HG03378 (cell line): ENCODE results near the gene DOCK1.

Experiments used
- ATAC-seq: cut with Tn5 transposase; IDR thresholded peaks from one replicate; pipeline ENCODE4 v1.9.1; 2021; ENCODE audit warnings: mild to moderate bottlenecking, moderate library complexity; ENCODE audit not compliant: unreplicated experiment

The DOCK1 gene

GRCh38 chr10:127408733-127409132 lies 503.5 kb downstream of the DOCK1 start:
- ATAC-seq = no peak

GRCh38 chr10:127410030-127410429 lies 504.8 kb downstream of the DOCK1 start:
- ATAC-seq = no peak

DNA sequence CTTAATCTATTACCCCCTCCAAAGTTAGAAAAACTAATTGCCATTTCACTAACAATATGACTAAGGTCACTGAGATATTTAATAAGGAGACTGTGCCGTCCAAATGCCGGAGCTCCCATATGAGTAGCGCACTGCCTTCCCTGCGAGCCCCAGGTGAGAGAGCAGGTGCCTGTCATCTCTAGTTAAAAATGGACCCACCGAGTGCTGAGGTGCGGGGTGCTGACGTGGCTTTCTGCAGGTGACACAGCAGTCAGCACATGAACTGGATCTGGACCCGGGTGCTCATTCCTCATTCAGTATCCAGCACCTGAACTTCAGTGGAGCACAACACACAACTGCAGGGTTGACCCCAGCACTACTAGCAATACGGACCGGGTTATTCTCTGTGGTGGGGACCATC lies 505.8 kb downstream of the DOCK1 start:
- no peak for ATAC-seq

GRCh38 chr10:127413326-127413725 lies 508.1 kb downstream of the DOCK1 start:
- no peak for ATAC-seq

GRCh38 chr10:127414024-127414423 lies 508.8 kb downstream of the DOCK1 start:
- ATAC-seq = no peak

- no peak for ATAC-seq
These were observed 509.9 kb downstream of the DOCK1 start for GRCh38 chr10:127415116-127415515.

- no peak for ATAC-seq
These were observed 510.8 kb downstream of the DOCK1 start for GRCh38 chr10:127415901-127416581.

DNA sequence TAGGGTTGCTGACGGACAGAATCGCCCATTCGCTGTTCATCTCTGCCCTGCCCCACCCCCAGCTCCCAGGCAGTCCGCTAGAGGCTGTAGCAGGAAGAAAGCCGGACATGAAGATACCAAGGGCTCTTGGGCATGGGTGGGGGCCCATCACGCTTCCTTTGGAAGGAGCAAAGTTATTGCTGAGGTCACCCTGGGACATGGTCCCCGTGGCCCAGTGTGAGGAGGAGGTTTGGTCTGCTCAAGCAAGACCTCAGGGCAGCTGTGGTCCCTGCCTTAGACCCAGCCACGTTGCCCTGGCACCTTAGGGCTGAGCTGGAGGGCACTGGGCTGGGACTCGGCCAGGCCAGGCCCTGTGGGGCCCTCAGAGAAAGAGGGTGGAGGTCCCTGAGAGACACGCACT lies 511.8 kb downstream of the DOCK1 start:
- no peak for ATAC-seq

DNA sequence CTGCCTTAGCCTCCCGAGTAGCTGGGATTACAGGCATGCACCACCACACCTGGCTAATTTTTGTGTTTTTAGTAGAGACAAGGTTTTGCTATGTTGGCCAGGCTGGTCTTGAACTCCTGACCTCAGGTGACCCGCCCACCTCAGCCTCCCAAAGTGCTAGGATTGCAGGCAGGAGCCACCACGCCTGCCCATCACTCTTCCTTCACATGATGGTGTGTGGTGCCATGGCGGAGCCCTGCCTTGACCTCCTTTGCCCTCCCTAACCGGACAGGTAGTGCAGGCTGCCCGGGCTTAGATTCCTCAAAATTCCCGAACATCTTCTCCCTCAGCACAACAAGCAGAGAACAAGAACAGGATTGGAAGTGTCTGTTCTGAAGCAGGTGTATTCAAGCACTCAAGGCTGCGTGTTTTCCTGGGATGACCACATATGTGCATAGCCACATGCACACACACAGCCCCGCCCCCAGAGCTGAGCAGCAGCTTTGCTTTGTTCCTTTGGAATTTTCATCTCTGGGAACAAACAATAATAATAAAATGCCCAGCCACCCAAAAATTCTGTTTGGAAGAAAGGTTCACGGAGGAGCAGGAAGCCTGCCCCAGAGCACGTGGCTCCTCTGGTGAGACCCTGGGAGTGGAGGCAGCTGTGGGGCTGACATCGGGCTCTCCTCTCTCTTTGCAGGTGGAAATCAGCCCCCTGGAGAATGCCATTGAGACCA lies 512.6 kb downstream of the DOCK1 start:
- no peak for ATAC-seq

DNA sequence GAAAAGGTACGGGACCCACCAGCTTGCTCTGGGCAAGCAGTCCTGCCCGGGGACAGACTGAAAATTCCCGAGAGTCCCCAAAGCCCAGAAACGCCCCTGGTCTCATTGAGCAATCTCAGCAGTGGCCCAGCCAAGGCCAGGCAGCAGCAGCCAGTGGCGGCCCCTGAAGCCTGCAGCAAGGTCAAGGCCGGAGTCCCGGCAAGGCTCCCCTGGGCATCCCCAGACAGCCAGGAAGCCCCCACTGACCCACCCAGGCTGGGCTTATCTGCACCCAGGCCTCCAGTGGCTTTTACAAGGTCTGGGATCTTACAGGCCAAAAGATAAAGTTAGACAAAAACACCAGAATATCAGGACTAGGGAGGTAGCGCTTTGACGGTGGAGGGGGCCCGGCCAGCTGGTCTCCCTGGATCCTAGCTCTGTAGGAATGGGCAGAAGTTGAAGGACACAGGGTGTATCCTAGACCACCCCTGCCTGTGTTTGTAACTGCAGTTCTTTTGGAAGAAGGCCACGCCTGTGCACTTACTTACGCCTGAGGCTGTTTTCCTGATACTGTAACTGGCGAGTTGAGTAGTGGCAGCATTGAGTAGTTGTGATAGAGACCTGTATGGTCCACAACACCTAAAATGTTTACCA lies 513.4 kb downstream of the DOCK1 start:
- no peak for ATAC-seq

DNA sequence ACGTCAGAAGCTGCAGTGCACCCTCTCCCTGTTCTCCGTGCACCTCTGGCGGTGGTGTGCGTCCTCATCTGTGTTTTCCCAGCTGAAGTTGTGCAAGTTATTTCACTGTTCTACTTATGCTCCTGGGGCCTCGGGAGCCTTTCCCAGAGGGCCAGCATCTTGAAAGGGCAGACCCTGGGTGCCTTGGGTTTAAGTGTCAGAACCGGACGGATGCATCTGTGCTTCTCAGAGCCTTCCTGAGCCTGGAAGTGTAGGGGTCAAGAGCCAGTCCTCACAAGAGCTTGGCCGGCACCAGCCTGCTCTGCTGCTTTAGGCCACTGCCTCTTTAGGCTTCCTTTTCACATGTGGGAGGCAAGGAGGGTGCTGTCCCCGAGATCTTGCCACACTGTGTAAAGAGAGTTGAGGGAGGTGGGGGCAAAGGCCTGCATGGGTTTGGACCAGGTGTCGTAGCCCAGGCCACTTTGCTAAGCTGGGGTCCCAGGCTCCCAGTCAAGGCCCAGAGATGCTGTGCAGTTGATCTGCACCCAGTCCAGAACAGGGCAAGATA lies 515.0 kb downstream of the DOCK1 start:
- no peak for ATAC-seq

- no peak for ATAC-seq
These were observed 518.1 kb downstream of the DOCK1 start for GRCh38 chr10:127423218-127423915.

DNA sequence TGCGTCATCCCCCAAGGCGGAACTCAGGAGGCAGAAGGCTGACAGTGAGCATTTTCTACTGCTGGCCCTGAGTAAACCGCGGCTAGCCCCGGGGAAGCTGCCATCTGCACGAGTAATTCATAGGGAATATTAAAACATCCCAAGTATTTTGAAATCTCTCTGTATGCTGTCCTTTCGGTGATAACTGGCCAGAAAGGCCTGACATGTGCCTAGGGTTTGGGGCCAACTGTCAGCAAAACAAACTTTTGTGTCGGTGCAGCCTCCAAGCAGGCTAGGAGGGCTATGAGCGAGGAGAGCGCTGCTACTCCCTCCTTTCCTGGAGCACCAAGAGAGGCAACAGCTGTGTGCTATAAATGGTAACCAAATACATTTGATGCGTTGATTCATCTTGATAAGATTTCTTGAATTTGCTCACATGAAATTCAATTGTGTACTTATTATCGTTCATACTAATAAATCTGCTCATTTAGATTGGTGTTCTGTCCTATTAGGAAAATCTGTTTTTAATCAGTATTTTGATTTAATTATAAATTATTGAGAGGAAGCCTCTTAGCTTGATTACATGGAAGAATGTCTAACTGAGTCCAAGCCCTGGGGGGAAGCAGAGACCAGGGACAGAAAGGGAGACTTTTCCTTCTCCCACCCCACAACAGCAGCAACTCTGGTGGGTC lies 519.5 kb downstream of the DOCK1 start:
- ATAC-seq = no peak

DNA sequence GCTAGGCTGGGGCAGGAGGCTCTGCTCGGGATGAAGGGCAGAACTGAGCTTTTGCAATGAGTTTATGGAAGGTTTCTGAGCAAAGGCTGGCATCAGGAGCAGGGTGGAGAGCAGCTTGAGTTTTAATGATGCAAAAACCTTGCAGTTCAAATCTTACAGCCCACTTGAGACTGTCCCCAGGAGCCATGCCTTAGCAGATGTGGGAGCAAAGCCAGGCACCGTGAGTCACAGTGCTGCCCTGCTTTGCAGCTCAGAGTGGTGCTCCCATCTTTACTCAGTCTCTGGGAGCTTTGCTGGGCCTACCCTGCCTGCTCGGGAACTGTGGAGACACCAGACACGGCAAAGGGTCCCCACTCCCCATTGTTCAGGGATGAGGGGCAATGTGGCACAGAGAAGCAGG lies 521.5 kb downstream of the DOCK1 start:
- ATAC-seq = no peak

DNA sequence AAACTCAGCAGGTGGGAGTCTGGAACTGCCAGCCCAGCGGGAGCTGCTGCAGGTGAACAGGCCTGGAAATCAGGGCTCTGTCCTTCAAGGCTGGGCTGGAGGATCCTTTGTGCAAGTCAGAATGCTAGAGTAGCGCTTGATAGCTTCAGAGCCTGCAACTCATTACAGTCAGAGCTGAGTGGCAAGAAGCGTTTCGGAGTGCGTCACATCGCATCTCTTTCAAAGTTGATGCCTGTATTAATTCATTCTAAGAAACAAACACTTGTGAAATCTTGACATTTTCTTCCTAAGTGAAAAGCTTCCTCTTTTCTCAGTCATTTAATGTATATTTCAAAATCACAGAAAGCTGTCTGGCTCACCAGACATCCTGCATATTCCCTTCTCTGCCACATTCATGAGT lies 522.7 kb downstream of the DOCK1 start:
- ATAC-seq = no peak

GRCh38 chr10:127428385-127428980 lies 523.3 kb downstream of the DOCK1 start:
- no peak for ATAC-seq

GRCh38 chr10:127429601-127430312 lies 524.5 kb downstream of the DOCK1 start:
- ATAC-seq = no peak

DNA sequence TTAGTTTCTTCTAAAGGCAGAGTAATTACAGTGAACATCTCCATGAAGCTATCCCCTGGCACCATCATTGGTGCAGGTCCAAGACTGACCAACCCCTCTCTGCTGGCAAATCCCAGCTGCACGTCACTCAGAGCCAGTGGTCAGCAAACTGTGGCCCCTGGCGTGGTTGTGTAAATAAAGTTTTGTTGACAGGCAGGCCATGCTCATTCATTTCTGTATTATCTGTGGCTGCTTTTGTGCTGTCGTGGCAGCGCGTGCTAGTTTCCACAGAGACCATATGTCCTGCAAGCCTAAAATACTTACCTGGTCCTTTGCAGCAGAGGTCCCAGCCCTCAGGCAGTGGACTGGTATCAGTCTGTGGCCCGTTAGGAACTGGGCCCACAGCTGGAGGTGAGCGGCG lies 526.3 kb downstream of the DOCK1 start:
- ATAC-seq = no peak

DNA sequence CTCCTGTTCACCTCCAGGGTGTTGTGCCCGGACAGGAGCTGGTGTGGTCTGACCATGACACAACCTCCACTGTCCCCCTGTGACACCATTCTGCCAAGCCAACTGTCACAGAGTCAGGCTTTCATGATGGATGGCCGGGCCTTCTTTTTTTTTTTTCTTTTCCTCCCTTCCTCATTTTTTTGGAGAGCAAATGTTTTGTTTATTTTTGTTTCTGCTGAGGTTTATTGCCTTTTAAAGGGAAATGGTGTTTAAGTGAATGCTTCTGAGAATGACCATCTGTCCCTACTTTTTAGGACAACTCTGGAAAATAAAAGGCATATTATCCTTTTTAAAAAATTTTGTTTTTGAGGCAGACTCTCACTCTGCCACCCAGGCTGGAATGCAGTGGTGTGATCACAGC lies 528.8 kb downstream of the DOCK1 start:
- ATAC-seq = no peak

GRCh38 chr10:127435246-127435645 lies 530.0 kb downstream of the DOCK1 start:
- no peak for ATAC-seq
